Epidermal melanocyte (primary cell): Measurements from ENCODE around the gene TRIM42.

Experiments used
- DNase-seq: peaks from one replicate; pipeline ENCODE4 v3.0.0; 2011; ENCODE audit warnings: low spot score; ENCODE audit not compliant: insufficient read length

Gene TRIM42

GRCh38 chr3:140677764-140678163 is at the start of gene TRIM42:
Gene TRIM42 (plus strand): TSS chr3:140678064. CDS start chr3:140678230, 166 bp downstream.
- DNase-seq = no peak

DNA sequence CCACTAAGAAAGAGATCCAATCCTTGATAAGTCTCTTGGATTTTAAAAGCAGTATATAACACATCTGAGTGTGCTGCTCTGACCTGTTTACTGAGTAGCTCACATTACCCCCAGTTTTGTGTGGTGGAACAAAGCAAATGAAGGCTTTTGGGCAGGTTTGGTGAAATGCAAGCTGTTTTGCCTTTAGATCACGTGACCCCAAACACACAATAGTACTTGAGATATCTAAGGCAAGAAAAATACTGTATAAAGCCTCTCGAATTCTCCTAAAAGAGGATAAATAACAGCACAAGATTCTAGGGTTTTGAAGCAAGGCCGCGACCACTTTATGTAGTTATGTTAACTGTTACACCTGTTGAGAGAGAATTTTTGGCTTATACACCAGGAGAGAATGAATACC is 49.3 kb upstream of the TRIM42 start:
- no peak for DNase-seq

DNA sequence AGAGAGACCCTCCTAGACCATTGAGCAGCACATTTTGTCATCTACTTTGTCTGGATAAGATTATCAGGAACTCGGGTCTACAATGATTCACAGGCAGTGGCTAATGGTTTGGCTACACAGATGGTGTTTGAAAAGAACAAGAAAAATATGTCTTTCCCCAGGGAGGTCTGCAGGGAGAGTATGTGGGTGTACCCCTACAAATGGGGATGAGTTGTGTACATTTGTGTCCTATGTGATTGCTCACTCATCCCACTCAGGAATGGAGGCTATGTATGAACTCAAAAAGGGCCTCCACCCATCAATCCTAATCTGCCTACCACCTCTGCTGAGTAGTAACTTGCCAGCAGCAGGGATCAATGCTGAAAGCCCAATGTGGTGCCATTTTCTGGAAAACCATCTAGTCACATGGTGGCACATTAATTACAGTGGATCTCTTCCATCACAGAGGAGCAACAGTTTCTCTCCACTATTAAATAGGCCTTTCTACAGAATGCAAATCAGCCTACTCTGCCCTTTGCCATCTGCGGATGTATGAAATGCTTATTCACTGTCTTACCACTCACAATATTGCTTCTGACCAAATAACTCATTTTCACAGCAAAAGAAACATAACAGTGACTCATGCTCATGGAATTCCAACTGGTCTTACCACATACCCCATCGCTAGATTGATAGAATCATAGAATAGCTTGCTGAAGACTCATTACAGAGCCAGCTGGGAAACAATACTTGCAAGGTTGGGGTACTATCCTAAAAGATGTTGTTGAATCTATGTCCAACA is 48.3 kb upstream of the TRIM42 start:
- peak; percentile 33 for DNase-seq

GRCh38 chr3:140630366-140630765 is 47.5 kb upstream of the TRIM42 start:
- no peak for DNase-seq

GRCh38 chr3:140630866-140631265 is 47.0 kb upstream of the TRIM42 start:
- DNase-seq = no peak

- no peak for DNase-seq
Observed at GRCh38 chr3:140635276-140635675, 42.6 kb upstream of the TRIM42 start.

- DNase-seq = no peak
Observed at GRCh38 chr3:140636406-140637138, 41.3 kb upstream of the TRIM42 start.

DNA sequence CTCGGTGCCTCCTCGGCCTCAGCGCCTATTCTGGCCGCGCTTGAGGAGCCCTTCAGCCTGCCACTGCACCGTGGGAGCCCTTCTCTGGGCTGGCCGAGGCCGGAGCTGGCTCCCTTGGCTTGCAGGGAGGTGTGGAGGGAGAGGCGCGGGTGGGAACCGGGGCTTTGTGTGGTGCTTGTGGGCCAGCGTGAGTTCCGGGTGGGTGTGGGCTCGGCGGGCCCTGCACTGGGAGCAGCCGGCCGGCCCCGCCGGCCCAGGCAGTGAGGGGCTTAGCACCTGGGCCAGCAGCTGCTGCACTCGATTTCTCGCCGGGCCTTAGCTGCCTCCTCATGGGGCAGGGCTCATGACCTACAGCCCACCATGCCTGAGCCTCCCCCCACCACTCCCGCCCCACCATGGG is 26.6 kb upstream of the TRIM42 start:
- no peak for DNase-seq

- DNase-seq = no peak
Observed at GRCh38 chr3:140655678-140656077, 22.2 kb upstream of the TRIM42 start.

GRCh38 chr3:140664111-140664510 is 13.8 kb upstream of the TRIM42 start:
- DNase-seq = no peak

- no peak for DNase-seq
Observed at GRCh38 chr3:140682586-140682985, 4.7 kb downstream of the TRIM42 start.

- DNase-seq = no peak
Observed at GRCh38 chr3:140686128-140686527, 8.3 kb downstream of the TRIM42 start.

DNA sequence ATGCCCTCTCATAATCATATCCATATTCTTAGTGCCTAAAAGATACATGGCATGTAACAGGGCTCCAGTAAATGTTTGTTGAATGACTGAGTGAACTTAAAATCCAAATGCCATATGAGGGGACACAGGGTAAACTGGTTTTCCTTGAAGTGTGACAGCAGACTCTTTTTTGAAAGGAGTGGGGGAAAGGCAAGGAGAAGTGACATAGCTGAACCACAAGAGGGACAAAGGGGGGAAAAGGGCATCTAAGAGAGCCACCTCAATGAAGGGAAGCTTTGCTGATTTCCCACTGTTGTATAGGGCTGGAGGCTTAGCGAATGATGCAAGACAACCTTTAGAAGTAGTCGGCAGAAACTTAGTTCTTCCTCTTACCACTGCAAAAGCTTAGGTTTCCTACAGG is 9.1 kb downstream of the TRIM42 start:
- no peak for DNase-seq

DNA sequence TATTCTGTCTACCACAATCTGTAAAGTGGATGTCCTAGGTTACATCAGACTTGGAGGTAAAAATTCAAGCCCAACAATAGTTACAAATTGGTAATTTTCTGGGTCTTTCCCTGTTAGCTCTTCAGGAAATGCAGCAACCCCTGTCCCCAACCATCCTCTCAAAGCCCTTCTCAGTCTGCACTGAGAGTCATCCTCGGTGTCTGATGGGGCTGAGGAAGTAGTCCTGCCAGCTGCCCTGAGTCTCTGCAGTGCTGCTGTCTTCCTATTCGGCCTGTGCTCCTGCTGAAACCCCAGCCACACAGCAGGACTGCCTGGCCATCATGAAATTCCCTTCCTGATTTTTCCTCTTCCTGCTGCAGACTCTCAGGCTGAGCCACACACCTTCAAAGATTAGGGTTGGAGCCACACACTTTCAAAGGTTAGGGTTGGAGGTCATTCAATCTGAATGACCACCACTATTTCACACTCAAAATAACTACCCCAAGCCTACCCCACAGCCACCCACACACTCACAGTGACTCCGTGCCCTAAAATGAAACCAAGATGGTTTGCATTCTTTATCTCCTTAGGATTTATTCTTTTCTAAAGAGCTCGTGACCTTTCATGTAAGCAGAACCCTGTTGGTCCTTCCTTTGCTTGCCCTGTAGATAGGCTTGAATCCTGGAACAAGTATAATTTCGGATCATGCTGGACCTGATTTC is 17.6 kb downstream of the TRIM42 start:
- no peak for DNase-seq

DNA sequence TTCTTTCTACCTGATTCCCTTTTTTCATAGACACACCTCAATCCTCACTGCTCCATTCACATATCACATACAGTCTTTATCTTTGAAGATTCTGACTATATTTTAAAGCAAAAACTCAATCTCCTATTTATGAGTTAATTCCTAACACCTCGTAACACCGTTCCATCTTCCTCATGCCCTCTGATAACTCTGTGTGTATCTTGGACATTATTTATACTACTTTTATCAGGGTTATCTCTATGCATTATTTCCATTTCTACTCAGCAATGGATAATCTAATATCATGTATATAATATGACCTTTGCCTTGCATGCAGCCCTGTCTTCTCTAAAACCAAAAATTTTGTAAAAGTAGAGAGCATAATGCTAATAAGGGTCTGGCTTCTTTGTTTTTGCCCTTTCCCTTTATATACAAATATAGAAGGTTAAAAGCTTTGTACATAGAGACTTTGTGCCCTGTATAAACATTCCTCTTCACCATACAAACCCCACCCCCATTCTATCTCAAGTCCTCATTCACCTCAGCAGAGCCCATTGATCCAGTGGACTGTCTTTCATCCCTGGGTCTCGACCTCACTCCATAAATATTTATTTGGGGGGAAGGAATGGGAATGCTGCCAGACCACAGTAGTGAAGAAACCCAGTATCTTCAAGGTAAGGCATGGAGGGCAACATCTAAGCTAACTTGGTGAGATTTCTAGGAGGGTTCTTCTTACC is 21.8 kb downstream of the TRIM42 start:
- DNase-seq = no peak

DNA sequence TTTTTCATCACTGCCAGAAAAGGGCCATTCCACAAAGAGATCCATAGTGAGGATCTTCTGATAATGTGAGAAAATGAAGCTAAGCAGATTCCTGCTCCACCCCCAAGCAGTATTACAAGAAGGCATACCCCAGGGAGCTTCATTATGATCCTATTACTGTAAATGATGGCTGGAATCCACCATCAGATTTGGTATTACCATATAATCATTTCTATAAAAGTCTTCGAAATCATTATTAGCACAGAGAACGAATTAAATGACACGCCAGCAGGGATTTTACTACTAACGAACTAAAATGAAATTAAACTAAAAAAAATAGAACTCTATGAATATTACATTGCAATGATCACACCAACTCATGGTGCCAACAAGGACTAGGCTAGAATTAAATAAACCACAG is 24.4 kb downstream of the TRIM42 start:
- DNase-seq = no peak

DNA sequence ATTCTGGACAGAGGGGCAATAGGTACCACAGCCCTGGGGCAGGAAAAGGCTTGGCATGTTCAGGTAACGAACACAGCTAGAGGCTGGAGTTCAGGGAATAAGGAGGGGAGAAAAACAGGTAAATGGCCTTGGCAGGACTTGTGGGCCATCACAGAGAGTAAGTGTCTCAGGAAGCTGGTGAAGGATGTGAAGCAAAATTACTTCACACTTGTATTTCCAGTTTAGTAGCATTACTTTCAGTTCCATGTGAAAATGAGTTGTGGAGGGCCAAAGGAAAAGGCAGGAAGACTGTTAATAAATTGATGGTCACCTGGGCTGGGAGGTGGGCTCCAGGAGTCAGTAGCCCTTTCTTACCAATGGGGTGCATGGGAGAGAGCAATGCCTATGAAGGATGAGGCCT is 25.6 kb downstream of the TRIM42 start:
- DNase-seq = no peak

GRCh38 chr3:140704733-140705132 is 26.9 kb downstream of the TRIM42 start:
- DNase-seq = no peak

DNA sequence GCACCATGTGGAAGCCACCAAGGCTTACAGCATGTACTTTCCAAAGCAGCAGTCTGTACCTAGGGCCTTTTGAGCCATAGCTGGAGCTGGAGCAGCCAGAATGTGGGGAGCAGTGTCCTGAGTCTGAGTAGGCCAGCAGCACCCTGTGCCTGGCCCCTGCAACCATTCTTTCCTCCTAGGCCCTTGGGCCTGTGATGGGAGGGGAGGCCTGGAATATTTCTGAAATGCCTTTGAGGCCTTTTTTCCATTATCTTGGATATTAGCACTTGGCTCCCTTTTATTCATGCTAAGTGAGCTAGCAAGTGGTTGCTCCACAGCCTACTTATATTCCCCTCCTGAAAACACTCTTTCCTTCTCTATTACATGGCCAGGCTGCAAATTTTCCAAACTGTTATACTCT is 28.1 kb downstream of the TRIM42 start:
- DNase-seq = no peak

DNA sequence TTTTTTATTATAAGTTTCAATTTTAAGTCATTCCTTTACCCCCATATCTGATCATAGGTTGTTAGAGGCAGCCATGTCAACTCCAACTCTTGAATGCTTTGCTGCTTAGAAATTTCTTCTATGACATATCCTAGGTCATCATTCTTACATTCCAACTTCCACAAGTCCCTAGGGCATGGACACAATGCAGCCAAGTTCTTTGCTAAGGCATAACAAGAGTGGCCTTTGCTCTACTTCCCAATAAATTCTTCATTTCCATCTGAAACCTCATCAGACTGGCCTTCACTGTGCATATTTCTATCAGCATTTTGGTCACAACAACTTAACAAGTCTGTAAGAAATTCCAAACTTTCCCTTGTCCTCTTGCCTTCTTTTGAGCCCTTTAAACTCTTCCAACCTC is 28.5 kb downstream of the TRIM42 start:
- DNase-seq = no peak

DNA sequence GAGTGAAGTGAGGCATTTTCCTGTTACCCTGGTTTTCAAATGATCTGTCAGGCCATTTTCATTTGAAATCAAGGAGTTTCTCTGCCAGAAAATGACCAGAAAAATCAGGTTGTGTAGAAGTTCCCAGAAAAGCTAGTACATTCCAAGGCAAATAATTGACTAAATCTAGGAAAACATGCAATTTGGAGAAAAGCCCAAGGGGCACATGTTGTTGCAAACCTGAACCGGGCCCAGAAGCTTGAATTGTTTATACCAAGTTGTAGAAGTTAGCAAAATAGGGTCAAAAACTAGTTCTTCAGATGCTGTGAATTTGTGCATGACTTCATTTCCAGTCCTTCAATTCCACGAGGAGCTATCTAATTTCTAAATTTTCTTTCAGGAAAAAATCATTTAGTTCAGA is 31.0 kb downstream of the TRIM42 start:
- no peak for DNase-seq

DNA sequence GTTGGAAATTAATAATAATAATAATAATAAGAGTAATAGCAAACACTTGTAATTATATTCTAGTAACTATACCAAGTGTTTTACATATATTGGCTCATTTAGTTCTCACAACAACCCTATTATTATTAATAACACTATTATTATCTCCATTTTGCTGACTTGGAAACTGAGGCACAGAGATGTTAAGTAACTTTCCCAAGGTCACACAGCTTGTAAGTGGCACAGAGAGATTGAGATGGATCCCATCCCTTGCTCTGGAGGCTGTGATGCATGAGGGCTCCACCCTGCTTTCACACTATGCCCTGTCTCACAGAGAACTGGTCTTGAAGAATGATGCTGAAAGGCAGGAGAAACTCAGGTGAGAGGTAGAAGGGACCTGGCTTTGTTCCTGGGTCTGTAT is 31.9 kb downstream of the TRIM42 start:
- no peak for DNase-seq
